SK-N-SH treated with all-trans-retinoic acid at 6 μM for 48 hours (cell line): Measurements from ENCODE around the gene FOXJ2.
"Not testable (repeated sequence)": the region's sequence is repeated elsewhere in the genome, so short reads cannot be mapped to it uniquely, and the experiment has no call there.

Experiments
- ATAC-seq: fragments of 200-7000 bp; cut with Tn5 transposase; 3 replicates; pipeline ENCODE4 v1.9.1; 2020; ENCODE audit warnings: mild to moderate bottlenecking, moderate library complexity
- ARNTL ChIP-seq: fragments of 450-650 bp; formaldehyde crosslinking; IDR thresholded peaks from 2 replicates; pipeline ENCODE4 v1.5.0; 2020; ENCODE audit warnings: low read depth, mild to moderate bottlenecking, moderate library complexity, borderline replicate concordance
- CREB5 ChIP-seq: fragments of 250-450 bp; sonication (Bioruptor Pico); IDR thresholded peaks from 2 replicates; pipeline ENCODE4 v1.5.1; 2020; ENCODE audit warnings: low read depth, mild to moderate bottlenecking, moderate library complexity
- CSDC2 ChIP-seq: fragments of 250-450 bp; sonication (Bioruptor Pico); IDR thresholded peaks from 2 replicates; pipeline ENCODE4 v1.5.0; 2020; ENCODE audit warnings: mild to moderate bottlenecking, moderate library complexity
- CSRNP3 ChIP-seq: fragments of 250-450 bp; sonication (Bioruptor Pico); IDR thresholded peaks from 2 replicates; pipeline ENCODE4 v1.5.1; 2021; ENCODE audit warnings: mild to moderate bottlenecking, moderate library complexity
- ESRRG ChIP-seq: fragments of 250-450 bp; sonication (Bioruptor Pico); IDR thresholded peaks from 2 replicates; pipeline ENCODE4 v1.6.1; 2021; ENCODE audit warnings: mild to moderate bottlenecking
- GLIS3 ChIP-seq: fragments of 250-450 bp; sonication (Bioruptor Pico); IDR thresholded peaks from 2 replicates; pipeline ENCODE4 v1.5.0; 2020; ENCODE audit warnings: mild to moderate bottlenecking, moderate library complexity
- PPARA ChIP-seq: fragments of 250-450 bp; sonication (Bioruptor Pico); IDR thresholded peaks from 2 replicates; pipeline ENCODE4 v1.5.0; 2020; ENCODE audit warnings: mild to moderate bottlenecking, borderline replicate concordance
- RARB ChIP-seq: fragments of 250-450 bp; sonication (Bioruptor Pico); IDR thresholded peaks from 2 replicates; pipeline ENCODE4 v1.8.0; 2021; ENCODE audit warnings: mild to moderate bottlenecking, moderate library complexity
- SNAI2 ChIP-seq: fragments of 250-450 bp; sonication (Bioruptor Pico); IDR thresholded peaks from 2 replicates; pipeline ENCODE4 v1.5.0; 2020; ENCODE audit warnings: mild to moderate bottlenecking, moderate library complexity
- TCF4 ChIP-seq: fragments of 250-450 bp; sonication (Bioruptor Pico); IDR thresholded peaks from 2 replicates; pipeline ENCODE4 v1.8.0; 2021; ENCODE audit warnings: mild to moderate bottlenecking, moderate library complexity, borderline replicate concordance
- TOX ChIP-seq: fragments of 250-450 bp; sonication (Bioruptor Pico); IDR thresholded peaks from 2 replicates; pipeline ENCODE4 v1.8.0; 2021; ENCODE audit warnings: mild to moderate bottlenecking, moderate library complexity, borderline replicate concordance
- TSHZ2 ChIP-seq: fragments of 250-450 bp; sonication (Bioruptor Pico); IDR thresholded peaks from 2 replicates; pipeline ENCODE4 v1.5.0; 2020; ENCODE audit warnings: mild to moderate bottlenecking, moderate library complexity
- ZC3H10 ChIP-seq: fragments of 250-450 bp; sonication (Bioruptor Pico); IDR thresholded peaks from 2 replicates; pipeline ENCODE4 v1.5.1; 2021; ENCODE audit warnings: mild to moderate bottlenecking, moderate library complexity
- ZFP3 ChIP-seq: fragments of 250-450 bp; sonication (Bioruptor Pico); IDR thresholded peaks from 2 replicates; pipeline ENCODE4 v1.5.0; 2020; ENCODE audit warnings: mild to moderate bottlenecking, moderate library complexity
- ZFP30 ChIP-seq: fragments of 450-650 bp; formaldehyde crosslinking; IDR thresholded peaks from 2 replicates; pipeline ENCODE4 v1.5.0; 2022; ENCODE audit warnings: mild to moderate bottlenecking, moderate library complexity
- ZNF565 ChIP-seq: fragments of 450-650 bp; formaldehyde crosslinking; conservative IDR thresholded peaks from 2 replicates; pipeline ENCODE4 v1.5.0; 2020; ENCODE audit warnings: low read depth, mild to moderate bottlenecking, moderate library complexity
- ZNF70 ChIP-seq: fragments of 450-650 bp; formaldehyde crosslinking; IDR thresholded peaks from 2 replicates; pipeline ENCODE4 v1.5.0; 2020; ENCODE audit warnings: mild to moderate bottlenecking, moderate library complexity

FOXJ2 gene

GRCh38 chr12:8018666-8019581 lies 13.6 kb upstream of the FOXJ2 start:
- no peak for TF ChIP-seq CSRNP3 (CRISPR knock-in tag)
- no peak for TF ChIP-seq PPARA (CRISPR knock-in tag)
- peak; percentile 63 for ATAC-seq

GRCh38 chr12:8026291-8026900 lies 6.1 kb upstream of the FOXJ2 start:
- peak; percentile 96 for ATAC-seq
- TF ChIP-seq TCF4 (CRISPR knock-in tag) (peak; percentile 38; the same call in 1 of the 2 replicates), CSDC2 (peak; percentile 85), TOX (CRISPR knock-in tag) (no peak), ZFP3 (CRISPR knock-in tag) (no peak), ZNF70 (CRISPR knock-in tag) (no peak), SNAI2 (no peak), ESRRG (CRISPR knock-in tag) (no peak), TSHZ2 (CRISPR knock-in tag) (peak; percentile 50; the same call in 1 of the 2 replicates)
- TF ChIP-seq, all 23 proteins: peak for 3

GRCh38 chr12:8027856-8028255 lies 4.7 kb upstream of the FOXJ2 start:
- ATAC-seq, result no peak
- TF ChIP-seq ARNTL (no peak), ZNF70 (CRISPR knock-in tag) (no peak), SNAI2 (no peak), CREB5 (CRISPR knock-in tag) (no peak), CSDC2 (no peak), PPARA (CRISPR knock-in tag) (no peak), ESRRG (CRISPR knock-in tag) (no peak), TCF4 (CRISPR knock-in tag) (no peak), TOX (CRISPR knock-in tag) (no peak), GLIS3 (CRISPR knock-in tag) (no peak), RARB (no peak), ZFP30 (CRISPR knock-in tag) (no peak), ZC3H10 (no peak)

GRCh38 chr12:8028267-8028666 lies 4.2 kb upstream of the FOXJ2 start:
- ATAC-seq, result no peak
- TF ChIP-seq ZNF565 (no peak), ESRRG (CRISPR knock-in tag) (no peak), SNAI2 (no peak)
- TF ChIP-seq, all 23 proteins: peak for 0

GRCh38 chr12:8030189-8030588 lies 2.3 kb upstream of the FOXJ2 start:
- ATAC-seq, result no peak
- TF ChIP-seq CSDC2, result no peak

GRCh38 chr12:8031017-8031416 lies 1.5 kb upstream of the FOXJ2 start:
- ATAC-seq, result not testable (repeated sequence)
